Activated CD4-positive, alpha-beta T cell treated with anti-CD3 and anti-CD28 coated beads, Interleukin-2, amount 10 ng/mL, durations not matched to agents 7 days and 5 days (primary cell): ENCODE measurements around the gene HSP90AA1. TPM values are rescaled to one million over a fixed set of nuclear protein-coding genes. Genes with fewer than 3 reads are reported as not detected.

ENCODE experiments used
- CTCF ChIA-PET: fragments of 350-600 bp; sonication (Branson Sonifier 250); formaldehyde crosslinking; loops from one replicate; lab custom pipeline; 2021; ENCODE audit warnings: antibody characterized with exemption; lab: Charles Lee
- POLR2A ChIA-PET: fragments of 350-600 bp; sonication (Branson Sonifier 250); formaldehyde crosslinking; loops from one replicate; lab custom pipeline; 2021; ENCODE audit warnings: antibody characterized with exemption; lab: Charles Lee
- DNase-seq: peaks from one replicate; pipeline ENCODE4 v3.0.0-alpha.2; 2020
- H3K27ac Mint-ChIP-seq: one replicate; pipeline ENCODE4 v1.8.0; 2021; ENCODE audit warnings: mild to moderate bottlenecking, moderate library complexity, mixed read lengths
- H3K27me3 Mint-ChIP-seq: one replicate; pipeline ENCODE4 v1.8.0; 2021; ENCODE audit warnings: mixed read lengths
- H3K36me3 Mint-ChIP-seq: one replicate; pipeline ENCODE4 v1.8.0; 2021; ENCODE audit warnings: low read depth, mixed read lengths
- H3K4me1 Mint-ChIP-seq: one replicate; pipeline ENCODE4 v1.8.0; 2021; ENCODE audit warnings: mixed read lengths
- H3K4me3 Mint-ChIP-seq: one replicate; pipeline ENCODE4 v1.8.0; 2021; ENCODE audit warnings: mild to moderate bottlenecking, moderate library complexity, mixed read lengths
- H3K9me3 Mint-ChIP-seq: one replicate; pipeline ENCODE4 v1.8.0; 2021; ENCODE audit warnings: mixed read lengths
- total RNA-seq, 2 experiments: library from RNA; stranded (reverse); gene quantifications; one replicate each; pipeline ENCODE4 v1.2.3, GENCODE V29; 2021

HSP90AA1 gene
- total RNA-seq, 2 experiments from 2014 or later = 527 to 575 TPM

DNA sequence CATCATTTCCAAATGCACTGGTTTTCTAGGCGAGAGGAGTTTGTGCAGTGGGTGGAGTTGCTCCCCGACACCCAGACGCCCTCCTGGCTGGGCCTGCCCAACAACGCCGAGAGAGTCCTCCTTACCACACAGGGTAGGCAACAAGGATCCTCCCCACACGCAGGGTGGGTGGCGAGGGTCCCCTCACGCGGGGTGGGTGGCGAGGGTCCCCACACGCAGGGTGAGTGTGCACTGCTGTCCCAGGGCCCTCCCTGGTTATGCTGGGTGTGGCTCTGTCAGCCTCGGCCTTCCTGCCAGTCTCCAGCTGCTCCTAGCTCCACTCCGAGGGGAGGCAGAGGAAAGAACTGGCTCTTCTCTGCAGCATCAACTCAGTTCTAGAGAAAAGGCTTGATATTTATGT lies 42.3 kb downstream of the HSP90AA1 start:
- no peak for DNase-seq
- ChIA-PET CTCF (interaction anchor here (0.6 to 1.4 kb wide), 3 partner anchors 11 to 14 kb away, joined by 3 read pairs; no protein-coding TSS in a partner anchor), POLR2A (no interaction called here)
- H3K9me3 Mint-ChIP-seq = no peaks in the 10 kb centered on the region
- no peaks in the 10 kb centered on the region for H3K4me1 Mint-ChIP-seq
- no peak overlapping the region for H3K27ac Mint-ChIP-seq
- H3K36me3 Mint-ChIP-seq = peaks cover 58% of the 10 kb centered on the region
- H3K4me3 Mint-ChIP-seq = no peak overlapping the region
- no peaks in the 10 kb centered on the region for H3K27me3 Mint-ChIP-seq

GRCh38 chr14:102043251-102044025 lies 43.4 kb downstream of the HSP90AA1 start:
- no peaks in the 10 kb centered on the region for H3K27me3 Mint-ChIP-seq
- CTCF ChIA-PET = interaction anchor here (0.6 to 1.4 kb wide), 3 partner anchors 10 to 151 kb away, joined by 3 read pairs; no protein-coding TSS in a partner anchor
- H3K4me1 Mint-ChIP-seq = no peaks in the 10 kb centered on the region
- no peak overlapping the region for H3K4me3 Mint-ChIP-seq
- POLR2A ChIA-PET = no interaction called here
- no peak for DNase-seq
- peak overlapping the region; percentile 60 for H3K27ac Mint-ChIP-seq
- H3K36me3 Mint-ChIP-seq = peaks cover 68% of the 10 kb centered on the region
- H3K9me3 Mint-ChIP-seq = no peaks in the 10 kb centered on the region

GRCh38 chr14:102042699-102043098 lies 44.1 kb downstream of the HSP90AA1 start:
- Mint-ChIP-seq H3K4me3 (no peak overlapping the region), H3K27ac (no peak overlapping the region), H3K9me3 (no peaks in the 10 kb centered on the region), H3K27me3 (no peaks in the 10 kb centered on the region), H3K36me3 (peaks cover 66% of the 10 kb centered on the region), H3K4me1 (no peaks in the 10 kb centered on the region)
- ChIA-PET POLR2A (no interaction called here), CTCF (no interaction called here)
- DNase-seq = no peak

DNA sequence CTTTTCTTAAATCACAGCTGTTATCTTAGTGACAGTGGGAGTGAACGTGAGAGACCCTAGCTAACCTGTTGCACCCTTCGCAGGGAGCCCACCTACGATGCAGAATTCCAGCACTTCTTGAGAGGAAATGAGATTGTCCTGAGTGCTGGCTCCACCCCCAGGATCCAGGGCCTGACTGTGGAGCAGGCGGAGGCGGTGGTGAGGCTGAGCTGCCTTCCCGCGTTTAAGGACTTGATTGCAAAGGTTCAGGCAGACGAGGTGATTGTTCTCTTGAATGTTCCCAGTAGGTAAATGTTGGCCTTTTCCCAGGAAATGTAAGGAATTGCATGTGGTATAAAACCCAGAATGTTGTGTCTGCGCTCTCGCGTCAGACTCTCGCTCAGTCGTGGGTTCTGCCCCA lies 46.7 kb downstream of the HSP90AA1 start:
- CTCF ChIA-PET = interaction anchor here (1.4 kb wide), 1 partner anchor 9 kb away, joined by 4 read pairs; no protein-coding TSS in a partner anchor
- Mint-ChIP-seq H3K9me3 (no peaks in the 10 kb centered on the region), H3K4me1 (no peaks in the 10 kb centered on the region), H3K36me3 (peaks cover 79% of the 10 kb centered on the region), H3K27ac (no peak overlapping the region), H3K4me3 (no peak overlapping the region), H3K27me3 (no peaks in the 10 kb centered on the region)
- POLR2A ChIA-PET = no interaction called here
- DNase-seq = no peak

GRCh38 chr14:102039157-102039556 lies 47.7 kb downstream of the HSP90AA1 start:
- H3K4me3 Mint-ChIP-seq = no peak overlapping the region
- DNase-seq = no peak
- no peak overlapping the region for H3K27ac Mint-ChIP-seq
- H3K4me1 Mint-ChIP-seq = no peaks in the 10 kb centered on the region
- no peaks in the 10 kb centered on the region for H3K9me3 Mint-ChIP-seq
- CTCF ChIA-PET = no interaction called here
- H3K27me3 Mint-ChIP-seq = no peaks in the 10 kb centered on the region
- POLR2A ChIA-PET = no interaction called here
- H3K36me3 Mint-ChIP-seq = peaks cover 76% of the 10 kb centered on the region

DNA sequence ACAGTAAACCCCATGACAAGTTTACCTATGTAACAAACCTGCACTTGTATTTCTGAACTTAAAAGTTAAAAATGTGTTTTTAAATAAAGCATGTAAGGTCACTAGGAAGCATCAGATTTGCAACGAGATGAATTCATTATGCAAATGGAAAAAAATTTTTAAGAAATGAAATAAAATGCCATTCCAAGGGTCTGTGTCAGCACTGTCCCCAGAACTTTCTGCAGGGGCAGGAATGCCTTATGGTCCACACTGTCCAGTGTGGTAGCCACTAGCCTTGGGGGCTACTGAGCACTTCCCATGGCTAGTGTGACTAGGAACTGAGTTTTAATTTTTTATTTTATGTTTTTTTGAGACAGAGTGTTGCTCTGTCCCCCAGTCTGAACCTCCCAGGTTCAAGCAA lies 49.2 kb downstream of the HSP90AA1 start:
- no peak overlapping the region for H3K4me3 Mint-ChIP-seq
- H3K27ac Mint-ChIP-seq = no peak overlapping the region
- no peaks in the 10 kb centered on the region for H3K27me3 Mint-ChIP-seq
- ChIA-PET CTCF (interaction anchor here (0.7 kb wide), 1 partner anchor 37 kb away, joined by 6 read pairs; no protein-coding TSS in a partner anchor), POLR2A (no interaction called here)
- DNase-seq = no peak
- no peaks in the 10 kb centered on the region for H3K9me3 Mint-ChIP-seq
- no peaks in the 10 kb centered on the region for H3K4me1 Mint-ChIP-seq
- H3K36me3 Mint-ChIP-seq = peaks cover 79% of the 10 kb centered on the region

DNA sequence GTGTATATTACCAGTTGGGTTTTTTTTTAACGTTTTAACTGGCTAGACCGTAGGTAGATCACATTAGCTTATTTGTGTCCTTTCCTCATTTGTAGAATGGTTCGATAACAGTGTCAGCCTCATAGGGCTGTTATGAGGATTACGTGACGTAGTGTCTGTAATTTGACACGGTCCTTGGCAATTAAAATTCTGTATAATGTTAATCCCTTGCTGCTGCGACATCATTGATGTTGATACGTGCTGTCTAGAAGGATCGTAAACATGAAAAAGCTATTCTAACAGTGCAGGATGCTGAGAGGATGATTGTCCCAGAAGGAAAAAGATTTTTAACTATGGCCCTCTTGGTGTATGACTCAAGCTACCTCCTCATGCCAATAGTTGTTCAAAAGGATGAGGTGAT lies 50.9 kb downstream of the HSP90AA1 start:
- ChIA-PET POLR2A (no interaction called here), CTCF (interaction anchor here (0.7 to 1.3 kb wide), 4 partner anchors 13 to 26 kb away, joined by 3 to 4 read pairs (median 3); no protein-coding TSS in a partner anchor)
- Mint-ChIP-seq H3K27me3 (no peaks in the 10 kb centered on the region), H3K36me3 (peaks cover 71% of the 10 kb centered on the region), H3K27ac (no peak overlapping the region), H3K4me3 (no peak overlapping the region), H3K4me1 (no peaks in the 10 kb centered on the region), H3K9me3 (no peaks in the 10 kb centered on the region)
- DNase-seq = no peak

- no peaks in the 10 kb centered on the region for H3K9me3 Mint-ChIP-seq
- no peaks in the 10 kb centered on the region for H3K27me3 Mint-ChIP-seq
- ChIA-PET POLR2A (no interaction called here), CTCF (interaction anchor here (1.2 kb wide), 1 partner anchor 28 kb away, joined by 8 read pairs; no protein-coding TSS in a partner anchor)
- H3K36me3 Mint-ChIP-seq = peaks cover 70% of the 10 kb centered on the region
- no peak overlapping the region for H3K27ac Mint-ChIP-seq
- no peaks in the 10 kb centered on the region for H3K4me1 Mint-ChIP-seq
- H3K4me3 Mint-ChIP-seq = no peak overlapping the region
- DNase-seq = no peak
Observed at GRCh38 chr14:102034301-102034700, 52.5 kb downstream of the HSP90AA1 start.

GRCh38 chr14:102033241-102033640 lies 53.6 kb downstream of the HSP90AA1 start:
- Mint-ChIP-seq H3K4me1 (peaks cover 3% of the 10 kb centered on the region), H3K36me3 (peaks cover 71% of the 10 kb centered on the region), H3K4me3 (no peak overlapping the region), H3K27me3 (no peaks in the 10 kb centered on the region), H3K9me3 (no peaks in the 10 kb centered on the region), H3K27ac (no peak overlapping the region)
- ChIA-PET CTCF (interaction anchor here (0.7 to 1.3 kb wide), 2 partner anchors 11 to 64 kb away, joined by 3 to 4 read pairs; no protein-coding TSS in a partner anchor), POLR2A (interaction anchor here (0.6 kb wide), 1 partner anchor 21 kb away, joined by 3 read pairs; no protein-coding TSS in a partner anchor)
- no peak for DNase-seq

Other genes with a start within 250 kb of the HSP90AA1 start
- gene DYNC1H1, start 122.5 kb downstream of the HSP90AA1 start, total RNA-seq = 100 to 1,000 TPM; 262 to 264 TPM
- gene WDR20, start 52.9 kb upstream of the HSP90AA1 start, total RNA-seq = 10 to 100 TPM; 24.7 to 35.7 TPM
- 1 to 10 TPM in 1 of 2 experiments, under 1 TPM in 1; 0.96 to 1.4 TPM for gene MOK, start 218.1 kb upstream of the HSP90AA1 start, total RNA-seq
- 10 to 100 TPM; 14.8 to 18.8 TPM for gene ZNF839, start 232.7 kb upstream of the HSP90AA1 start, total RNA-seq